Stimulated activated CD8-positive, alpha-beta memory T cell treated with anti-CD3 and anti-CD28 coated beads, Interleukin-15, amount 100 ng/mL, for 48 hours (primary cell): ENCODE data around the gene LENG1.
A peak's percentile ranks its signal among the peaks of the same experiment; 100 is the strongest.

ENCODE experiments used
- DNase-seq, 2 donors: peaks; one replicate each; pipeline ENCODE4 v3.0.0-alpha.2; 2020; ENCODE audit warnings: low read depth in 2 of 2

Gene LENG1

DNA sequence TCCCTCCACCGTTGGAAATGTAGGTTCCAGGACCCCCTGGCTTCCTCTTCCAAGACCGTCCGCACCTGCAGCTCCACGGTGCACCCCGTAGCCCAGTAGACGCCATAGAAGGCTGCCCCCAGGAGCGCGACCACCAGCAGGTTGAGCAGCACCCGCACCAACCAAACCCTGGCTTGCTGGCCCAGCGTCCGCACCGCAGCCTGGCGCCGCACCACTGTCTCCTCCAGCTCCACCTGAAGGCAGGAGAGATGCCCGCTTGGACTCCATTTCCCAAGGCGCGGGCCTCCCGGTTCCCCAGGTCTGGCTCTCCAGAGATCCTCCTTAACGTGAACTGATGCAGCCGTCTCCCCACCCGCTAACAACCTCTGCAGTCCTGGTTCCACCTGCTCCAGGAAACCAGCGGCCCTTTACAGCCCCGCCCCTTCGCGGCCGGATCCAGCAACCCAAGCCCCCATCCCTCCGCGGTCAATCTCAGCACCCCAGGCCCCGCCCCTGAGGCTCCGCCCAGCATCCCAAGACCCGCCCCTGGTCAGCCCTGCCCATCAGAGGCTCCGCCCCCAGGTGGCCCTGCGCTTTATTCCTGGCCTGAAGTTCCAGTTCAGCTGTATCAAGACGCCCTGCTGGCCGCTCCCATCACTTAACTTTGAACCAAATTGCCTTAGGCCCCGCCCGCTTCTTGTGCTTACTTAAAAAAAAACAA, 5.0 kb upstream of the LENG1 start:
- DNase-seq = peak; percentile 48 to 60

- DNase-seq = no peak
Measured at GRCh38 chr19:54162884-54163283, 3.4 kb upstream of the LENG1 start.

DNA sequence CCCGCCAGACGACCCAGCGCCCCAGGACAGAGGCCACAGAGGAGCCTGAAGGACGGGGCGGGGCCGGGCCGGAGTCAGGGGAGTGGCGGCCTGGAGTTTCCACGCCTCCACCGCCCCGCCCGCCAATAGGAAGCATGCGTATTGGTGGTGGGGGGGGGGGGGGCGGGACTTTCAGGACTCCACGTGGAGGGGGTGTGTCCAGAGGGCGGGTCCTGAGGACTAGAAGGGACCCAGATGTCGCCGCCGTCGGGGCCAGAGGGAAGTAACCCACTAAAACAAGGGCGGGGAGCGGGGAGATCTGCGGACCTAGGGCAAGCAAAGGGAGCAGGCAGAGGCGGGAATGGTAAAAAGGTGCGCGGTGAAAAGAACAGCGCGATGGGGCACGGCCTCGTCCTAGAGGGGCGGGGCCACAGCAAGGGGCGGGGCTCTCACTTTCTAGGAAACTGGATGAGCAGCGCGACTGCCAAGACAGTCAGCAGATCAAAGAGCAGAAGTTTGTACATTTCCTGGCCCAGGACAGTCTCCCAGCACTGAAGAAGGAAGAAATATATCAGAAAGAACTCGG, 2.8 kb upstream of the LENG1 start:
- DNase-seq = peak; percentile 66 to 70

GRCh38 chr19:54160854-54161253, 1.3 kb upstream of the LENG1 start:
- DNase-seq = no peak

DNA sequence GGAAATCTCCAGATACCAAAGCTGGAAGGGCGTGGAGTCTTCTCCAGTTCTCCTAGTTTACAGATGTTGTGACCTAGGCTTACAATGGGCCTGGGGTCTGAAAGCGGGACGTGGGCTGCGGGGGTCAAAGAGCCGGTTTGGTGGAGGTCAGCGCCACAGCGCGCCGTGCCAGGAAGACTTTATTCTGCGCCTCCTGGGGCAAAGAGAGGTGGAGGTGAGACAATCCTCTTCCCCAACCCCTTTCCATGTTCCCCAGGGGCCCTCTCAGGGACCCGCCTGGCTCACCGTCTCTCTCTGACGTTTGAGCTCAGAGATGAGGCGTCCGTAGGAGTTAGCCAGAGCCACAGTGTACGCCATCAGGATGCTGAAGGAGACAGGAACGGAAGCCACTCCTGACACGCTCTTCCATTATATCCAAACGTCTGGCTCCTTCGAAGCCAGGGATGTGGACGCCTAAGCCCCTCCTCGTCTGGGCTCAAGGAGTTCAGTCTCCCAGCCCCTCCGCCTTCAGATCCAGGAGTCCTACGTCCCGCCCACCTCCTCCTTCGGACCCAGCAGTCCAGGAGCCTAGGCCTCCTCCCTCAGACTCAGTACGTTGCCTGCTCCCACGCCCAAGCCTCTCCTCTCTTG, 776 bp upstream of the LENG1 start:
- no peak for DNase-seq

DNA sequence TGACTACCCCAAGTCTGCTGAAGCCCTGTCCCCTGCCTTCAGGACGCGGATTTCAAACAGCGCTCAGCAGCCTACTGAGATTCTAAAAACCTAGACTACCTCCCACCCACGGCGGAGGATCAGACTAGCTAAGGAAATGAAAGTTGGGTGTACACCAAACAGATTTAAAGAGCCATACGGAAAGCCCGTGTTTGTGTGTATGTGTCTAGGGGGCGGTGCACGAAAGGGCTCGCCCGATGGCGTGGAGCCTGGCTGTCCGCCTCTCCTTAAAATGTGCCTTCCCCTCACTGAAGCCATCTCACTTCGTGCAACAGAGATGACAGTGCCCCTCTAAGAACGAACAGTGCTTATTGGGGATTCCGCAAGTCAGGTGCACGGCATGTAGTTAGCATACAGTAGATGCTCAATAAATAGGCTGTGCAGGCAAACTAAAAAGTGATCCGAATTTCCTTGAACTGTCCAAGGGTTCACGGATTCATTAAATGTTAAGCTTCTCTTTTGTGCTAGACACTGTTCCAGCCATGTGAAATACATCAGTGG, 639 bp downstream of the LENG1 start:
- no peak for DNase-seq

DNA sequence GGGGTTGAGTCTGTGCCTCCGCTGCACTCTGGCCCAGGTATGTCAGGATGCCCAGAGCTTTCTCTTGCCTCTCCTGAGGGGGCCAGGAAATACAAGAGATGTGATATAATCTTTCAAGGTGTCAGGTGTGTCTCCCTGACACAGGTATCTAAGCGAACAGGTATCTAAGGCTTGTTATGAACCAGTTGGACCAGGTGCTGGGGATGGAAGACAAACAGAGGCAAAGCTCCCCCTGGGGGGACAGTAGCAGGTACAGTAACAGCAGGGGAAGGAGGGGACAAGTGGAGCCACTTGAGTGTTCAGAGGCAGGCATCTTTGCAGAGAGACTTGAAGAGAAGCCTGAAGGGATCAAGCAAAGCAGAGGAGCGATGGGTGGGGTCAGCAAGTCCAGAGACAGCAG, 2.6 kb downstream of the LENG1 start:
- no peak for DNase-seq

GRCh38 chr19:54156490-54156889, 3.0 kb downstream of the LENG1 start:
- DNase-seq = no peak

GRCh38 chr19:54155694-54156093, 3.8 kb downstream of the LENG1 start:
- DNase-seq = no peak

DNA sequence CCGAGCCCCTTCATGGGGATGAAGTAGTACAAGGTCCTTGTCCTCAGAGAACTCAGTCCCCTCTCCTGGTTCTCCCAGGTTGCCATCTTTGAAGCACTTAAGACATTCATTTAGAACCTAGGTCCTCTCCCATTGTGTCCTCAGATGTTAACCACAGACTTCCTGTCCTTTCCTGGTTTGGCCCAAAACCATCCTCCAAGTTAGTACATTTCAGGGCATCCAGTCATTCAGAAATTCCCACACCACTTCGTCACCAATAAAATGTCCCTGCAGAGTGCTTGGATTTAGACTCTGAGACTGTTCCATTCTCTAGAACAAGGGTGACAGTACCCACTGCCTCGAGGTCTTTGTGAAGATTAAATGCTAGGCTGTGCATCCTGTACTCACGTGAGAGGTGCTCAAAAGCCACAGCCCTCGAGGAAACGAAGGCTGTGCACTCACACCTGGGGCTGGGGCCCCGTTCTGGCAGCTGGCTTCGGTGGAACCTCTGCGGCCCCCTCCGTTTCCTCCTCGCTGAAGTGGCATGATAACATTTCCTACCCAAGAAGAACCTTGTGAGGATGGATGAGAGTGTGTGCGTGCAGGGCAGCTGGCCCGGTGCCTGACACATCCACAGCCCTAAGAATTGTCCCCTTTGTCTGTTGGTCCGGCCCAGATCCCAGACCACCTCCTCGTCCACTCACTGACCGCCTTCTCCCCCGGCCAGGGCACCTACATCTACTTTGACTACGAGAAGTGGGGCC, 4.7 kb downstream of the LENG1 start:
- DNase-seq = no peak

GRCh38 chr19:54153731-54154326, 5.7 kb downstream of the LENG1 start:
- DNase-seq = no peak

GRCh38 chr19:54152878-54153524, 6.5 kb downstream of the LENG1 start:
- DNase-seq = no peak

GRCh38 chr19:54152267-54152666, 7.3 kb downstream of the LENG1 start:
- no peak for DNase-seq

DNA sequence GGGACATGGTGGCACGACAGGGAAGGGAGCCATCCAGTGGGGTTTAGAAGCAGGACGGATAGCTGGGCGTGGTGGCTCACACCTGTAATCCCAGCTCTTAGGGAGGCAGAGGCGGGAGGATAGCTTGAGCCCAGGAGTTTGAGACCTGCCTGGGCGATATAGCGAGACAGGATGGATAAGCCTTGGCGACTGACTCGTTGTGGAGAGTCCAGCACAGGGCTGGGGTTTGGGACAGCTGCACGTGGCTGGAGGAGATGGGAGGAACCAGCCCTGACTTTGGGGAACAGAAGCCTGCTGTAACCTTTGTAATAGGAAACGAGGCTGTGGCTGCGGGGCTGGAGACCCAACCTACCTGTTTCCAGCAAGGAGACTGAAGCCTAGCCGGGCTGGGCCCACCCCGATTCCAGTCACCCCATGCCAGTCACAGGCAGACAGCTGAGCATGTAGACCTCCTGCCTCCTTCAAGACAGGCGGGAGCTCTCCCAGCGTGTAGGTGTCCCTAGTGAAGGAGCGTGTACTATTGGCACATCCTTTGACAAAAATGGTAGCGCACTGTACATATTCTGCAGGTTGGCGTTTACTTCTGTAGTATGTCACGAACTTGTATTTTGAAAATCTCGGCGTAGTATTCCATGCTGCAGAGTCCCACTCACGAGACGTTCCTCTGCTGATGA, 8.0 kb downstream of the LENG1 start:
- no peak for DNase-seq

GRCh38 chr19:54149021-54149812, 10.3 kb downstream of the LENG1 start:
- DNase-seq = no peak

DNA sequence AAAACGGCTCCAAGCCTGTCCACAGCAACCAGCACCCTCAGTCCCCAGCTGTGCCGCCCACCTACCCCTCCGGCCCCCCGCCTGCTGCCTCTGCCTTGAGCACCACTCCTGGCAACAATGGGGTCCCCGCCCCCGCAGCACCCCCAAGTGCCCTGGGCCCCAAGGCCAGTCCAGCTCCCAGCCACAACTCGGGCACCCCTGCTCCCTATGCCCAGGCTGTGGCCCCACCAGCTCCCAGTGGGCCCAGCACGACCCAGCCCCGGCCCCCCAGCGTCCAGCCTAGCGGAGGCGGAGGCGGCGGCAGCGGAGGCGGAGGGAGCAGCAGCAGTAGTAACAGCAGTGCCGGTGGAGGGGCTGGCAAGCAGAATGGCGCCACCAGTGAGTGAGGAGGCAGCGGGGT, 11.4 kb downstream of the LENG1 start:
- no peak for DNase-seq

DNA sequence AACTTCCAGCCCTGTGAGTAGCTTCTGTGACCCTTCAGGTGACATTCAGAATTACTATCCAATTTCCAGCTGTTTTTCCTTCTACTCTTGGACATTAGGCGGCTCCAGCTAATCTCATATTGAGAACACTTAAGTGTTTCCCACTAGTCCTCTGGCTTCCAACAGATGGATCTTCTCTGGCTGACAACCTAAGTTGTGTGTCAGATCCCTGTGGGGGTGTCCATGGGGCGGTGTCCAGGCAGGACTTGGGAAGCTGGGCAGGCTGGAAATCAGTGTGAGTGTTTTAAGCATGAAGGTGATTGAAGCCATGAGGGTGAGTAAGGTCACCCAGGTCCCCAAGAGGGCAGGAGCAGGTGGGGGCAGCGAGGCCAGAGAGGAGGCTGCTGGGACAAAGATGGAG, 11.8 kb downstream of the LENG1 start:
- no peak for DNase-seq

- no peak for DNase-seq
Measured at GRCh38 chr19:54145541-54146158, 13.9 kb downstream of the LENG1 start.

DNA sequence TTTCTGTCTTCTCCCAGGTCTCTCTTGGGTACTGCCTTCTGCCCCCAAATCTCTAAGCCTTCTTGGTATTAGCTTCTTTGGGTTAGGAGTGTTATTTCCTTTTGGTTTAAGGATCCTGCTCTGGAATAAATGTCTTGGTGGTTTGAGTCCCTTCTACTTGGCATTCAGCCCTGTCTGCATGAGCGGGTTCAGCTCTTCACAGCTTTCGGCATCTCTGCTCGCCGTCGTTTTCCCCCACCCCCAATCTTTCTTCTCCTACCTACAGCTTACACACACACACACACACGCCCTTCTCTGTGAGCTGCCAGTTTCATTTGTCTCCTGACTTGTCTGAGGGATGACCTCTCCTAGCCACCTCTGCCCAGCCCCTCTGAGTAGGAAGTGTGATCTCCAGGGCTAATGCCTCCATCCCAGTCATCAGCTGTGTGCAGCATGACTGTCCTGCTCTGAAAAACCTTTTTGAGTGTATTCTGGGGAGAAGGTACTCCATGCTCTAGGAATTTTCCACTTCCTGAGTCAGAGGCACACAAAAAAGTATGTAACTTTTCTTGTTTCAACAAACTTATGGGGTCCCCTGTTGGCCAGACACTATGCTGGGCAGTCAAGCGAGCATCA, 17.2 kb downstream of the LENG1 start:
- DNase-seq = no peak
